Esophagus muscularis mucosa (tissue), 3 donors: Measurements from ENCODE around the gene EEF2.

ENCODE experiments used
- CTCF ChIP-seq, 3 experiments: fragments of 200-600 bp in 2 of 3; fragments of 450-650 bp in 1 of 3; sonication (generic) in 2 of 3; IDR thresholded peaks; one replicate each; pipeline ENCODE4 v1.5.1; 2017 to 2019; ENCODE audit warnings: antibody characterized with exemption in 3 of 3, mild to moderate bottlenecking in 2 of 3, moderate library complexity in 1 of 3
- POLR2A ChIP-seq: fragments of 450-650 bp; IDR thresholded peaks from one replicate; pipeline ENCODE4 v1.6.1; 2017; ENCODE audit warnings: antibody characterized with exemption, moderate library complexity, mild to moderate bottlenecking, low read depth
- POLR2AphosphoS5 ChIP-seq, 2 donors: sonication (generic); formaldehyde crosslinking; IDR thresholded peaks; one replicate each; pipeline ENCODE4 v1.6.1; 2017; ENCODE audit warnings: antibody characterized with exemption in 2 of 2

DNA sequence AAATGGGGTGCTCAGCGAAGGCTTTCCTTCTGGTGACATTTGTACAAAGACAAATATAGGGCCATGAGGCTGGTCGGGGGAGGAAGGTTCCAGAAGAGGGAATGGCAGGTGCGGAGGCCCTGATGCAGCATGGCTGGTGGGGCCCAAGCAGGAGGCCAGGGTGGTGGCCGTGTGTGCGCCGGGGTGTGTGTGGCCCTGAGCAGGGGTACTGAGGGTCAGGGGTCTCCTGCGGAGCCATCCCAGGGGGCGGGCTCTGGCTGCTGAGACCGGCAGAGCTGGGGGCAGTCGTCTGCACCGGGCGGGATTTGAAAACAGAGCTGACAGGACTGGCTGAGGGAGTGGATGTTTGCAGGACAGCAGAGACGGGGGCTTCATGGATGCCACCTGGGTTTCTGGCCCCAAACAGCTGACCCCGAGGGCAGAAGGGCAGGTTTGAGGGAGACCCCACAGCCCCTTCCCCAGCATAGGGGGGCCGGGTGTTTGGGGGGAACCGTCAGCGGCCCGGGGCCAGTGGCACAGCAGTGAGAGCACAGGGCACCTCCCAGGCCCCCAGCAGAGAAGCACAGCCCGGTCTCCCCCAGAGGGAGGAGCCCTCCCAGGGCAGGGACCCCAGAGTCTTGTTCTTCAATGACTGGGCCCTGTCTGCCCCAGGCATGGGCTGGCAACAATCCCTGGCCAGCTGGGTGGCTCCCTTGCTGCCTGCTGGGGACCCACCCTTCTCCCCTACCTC, 33.7 kb upstream of the EEF2 start:
- no peak for TF ChIP-seq POLR2A
- TF ChIP-seq POLR2AphosphoS5 (IDR thresholded peaks at IDR 0.05), result no peak
- TF ChIP-seq CTCF (IDR thresholded peaks at IDR 0.05), result no peak
